Activated gamma-delta T cell (primary cell): ENCODE results near the gene YWHAQ.

ENCODE experiments used
- DNase-seq: peaks from one replicate; lab custom pipeline; 2025; lab: John Stamatoyannopoulos, UW

The YWHAQ gene

GRCh38 chr2:9655441-9656269 is 24.9 kb upstream of the YWHAQ start:
- DNase-seq: no peak

GRCh38 chr2:9654452-9655100 is 23.8 kb upstream of the YWHAQ start:
- no peak for DNase-seq

GRCh38 chr2:9653485-9654271 is 22.9 kb upstream of the YWHAQ start:
- no peak for DNase-seq

GRCh38 chr2:9652898-9653479 is 22.2 kb upstream of the YWHAQ start:
- DNase-seq: no peak

GRCh38 chr2:9652267-9652666 is 21.5 kb upstream of the YWHAQ start:
- no peak for DNase-seq

GRCh38 chr2:9650119-9650821 is 19.5 kb upstream of the YWHAQ start:
- no peak for DNase-seq

GRCh38 chr2:9649261-9649660 is 18.5 kb upstream of the YWHAQ start:
- no peak for DNase-seq

GRCh38 chr2:9648821-9649220 is 18.0 kb upstream of the YWHAQ start:
- DNase-seq: no peak

GRCh38 chr2:9647884-9648283 is 17.1 kb upstream of the YWHAQ start:
- no peak for DNase-seq

- DNase-seq: no peak
These were observed 15.6 kb upstream of the YWHAQ start for GRCh38 chr2:9646196-9647030.

- no peak for DNase-seq
These were observed 13.8 kb upstream of the YWHAQ start for GRCh38 chr2:9644603-9645002.

GRCh38 chr2:9644021-9644420 is 13.2 kb upstream of the YWHAQ start:
- no peak for DNase-seq

GRCh38 chr2:9641641-9642040 is 10.8 kb upstream of the YWHAQ start:
- DNase-seq: no peak

GRCh38 chr2:9640403-9641104 is 9.8 kb upstream of the YWHAQ start:
- no peak for DNase-seq

- DNase-seq: no peak
These were observed 9.0 kb upstream of the YWHAQ start for GRCh38 chr2:9639740-9640343.

- no peak for DNase-seq
These were observed 8.3 kb upstream of the YWHAQ start for GRCh38 chr2:9639000-9639602.

- DNase-seq: no peak
These were observed 7.7 kb upstream of the YWHAQ start for GRCh38 chr2:9638532-9638931.

GRCh38 chr2:9637330-9637729 is 6.5 kb upstream of the YWHAQ start:
- no peak for DNase-seq

- no peak for DNase-seq
These were observed 3.3 kb upstream of the YWHAQ start for GRCh38 chr2:9634133-9634532.
